Cardiac muscle cell (in vitro differentiated cells and primary cell): ENCODE results near the gene AMZ1. TPM values are rescaled to one million over a fixed set of nuclear protein-coding genes. Genes with fewer than 3 reads are reported as not detected.

Source experiments
- DNase-seq, 2 donors: peaks; one replicate each; pipeline versions ENCODE4 v3.0.0 to v3.0.0-alpha.2; 2010 to 2017; ENCODE audit warnings: low read depth in 1 of 2, low spot score in 1 of 2
- H3K27ac ChIP-seq: fragments of 200-600 bp; sonication (generic); 2 replicates; pipeline ENCODE4 v1.5.1; 2016
- H3K27me3 ChIP-seq: fragments of 200-600 bp; sonication (generic); 2 replicates; pipeline ENCODE4 v1.6.0; 2016; ENCODE audit warnings: control low read depth
- H3K36me3 ChIP-seq: fragments of 200-600 bp; sonication (generic); 2 replicates; pipeline ENCODE4 v1.5.1; 2016; ENCODE audit warnings: control low read depth
- H3K4me1 ChIP-seq: fragments of 200-600 bp; sonication (generic); 2 replicates; pipeline ENCODE4 v1.8.1; 2017; ENCODE audit warnings: low read depth, mild to moderate bottlenecking, mixed run types
- H3K4me3 ChIP-seq: fragments of 200-600 bp; sonication (generic); 2 replicates; pipeline ENCODE4 v1.5.1; 2016; ENCODE audit warnings: mild to moderate bottlenecking
- H3K9me3 ChIP-seq: fragments of 200-600 bp; sonication (generic); 2 replicates; pipeline ENCODE4 v1.5.1; 2017; ENCODE audit warnings: low read depth, mild to moderate bottlenecking, control low read depth
- polyA plus RNA-seq: library from polyadenylated mRNA; unstranded; fragments of >200 nt; fragmentation: Nextera tagmentation; extraction: Ambion mirVana; gene quantifications from 2 replicates; pipeline ENCODE4 v1.2.1, GENCODE V29; 2016
- total RNA-seq: library from RNA; depleted of rRNA; stranded (reverse); fragments of >200 nt; gene quantifications from 2 replicates; pipeline ENCODE4 v1.2.3, GENCODE V29; 2016
- TF ChIP-seq, protein P1 (sequence below): IDR thresholded peaks from 2 replicates; pipeline ENCODE4 v1.5.1; 2012; ENCODE audit warnings: low read depth, mild to moderate bottlenecking, low read length

Gene AMZ1
- total and polyA plus RNA-seq, 2 experiments from 2014 or later = 0.80 to 1.6 TPM

DNA sequence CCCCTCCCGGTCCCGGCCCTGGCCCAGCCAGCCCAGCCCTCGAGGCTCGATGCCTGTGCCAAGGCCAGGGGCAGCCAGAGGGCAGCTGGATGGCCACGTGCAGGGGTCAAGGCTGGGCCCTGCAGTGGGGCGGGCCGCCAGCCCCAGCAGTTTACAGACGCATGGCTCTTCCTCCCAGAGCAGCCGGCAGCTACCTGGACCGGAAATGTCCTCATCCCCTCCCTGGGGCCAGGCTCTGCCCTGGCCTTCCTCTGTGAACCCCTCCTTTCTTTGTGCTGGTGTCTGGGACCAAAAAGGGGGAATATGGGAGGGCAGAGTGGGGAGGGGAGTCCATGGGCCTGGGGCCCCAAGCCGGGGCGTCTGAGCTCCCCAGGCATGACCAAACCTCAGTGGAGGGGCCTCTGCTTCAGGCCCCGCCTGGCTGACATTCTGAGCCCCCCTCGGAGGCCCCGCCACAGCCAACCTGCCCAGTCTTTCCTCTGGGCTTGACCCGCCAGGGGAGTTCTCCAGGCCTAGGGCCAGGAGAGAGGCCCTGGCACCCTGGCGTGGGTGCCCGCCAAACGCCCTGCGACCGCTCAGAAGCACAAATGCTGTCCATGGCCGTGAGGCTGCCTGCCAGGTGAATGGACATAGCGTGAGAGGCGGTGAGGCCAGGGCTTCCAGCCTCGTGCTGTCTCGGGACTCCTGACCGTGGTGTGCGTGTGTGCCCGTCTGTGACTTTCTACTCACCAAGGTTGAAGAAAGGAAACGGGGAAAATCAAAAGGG, 24.7 kb upstream of the AMZ1 start:
- Histone ChIP-seq H3K36me3 (peaks cover 3% of the 10 kb centered on the region), H3K4me1 (no peaks in the 10 kb centered on the region), H3K4me3 (no peak overlapping the region), H3K27ac (peak overlapping the region; percentile 51), H3K27me3 (no peaks in the 10 kb centered on the region), H3K9me3 (no peaks in the 10 kb centered on the region)
- TF ChIP-seq, protein P1, sequence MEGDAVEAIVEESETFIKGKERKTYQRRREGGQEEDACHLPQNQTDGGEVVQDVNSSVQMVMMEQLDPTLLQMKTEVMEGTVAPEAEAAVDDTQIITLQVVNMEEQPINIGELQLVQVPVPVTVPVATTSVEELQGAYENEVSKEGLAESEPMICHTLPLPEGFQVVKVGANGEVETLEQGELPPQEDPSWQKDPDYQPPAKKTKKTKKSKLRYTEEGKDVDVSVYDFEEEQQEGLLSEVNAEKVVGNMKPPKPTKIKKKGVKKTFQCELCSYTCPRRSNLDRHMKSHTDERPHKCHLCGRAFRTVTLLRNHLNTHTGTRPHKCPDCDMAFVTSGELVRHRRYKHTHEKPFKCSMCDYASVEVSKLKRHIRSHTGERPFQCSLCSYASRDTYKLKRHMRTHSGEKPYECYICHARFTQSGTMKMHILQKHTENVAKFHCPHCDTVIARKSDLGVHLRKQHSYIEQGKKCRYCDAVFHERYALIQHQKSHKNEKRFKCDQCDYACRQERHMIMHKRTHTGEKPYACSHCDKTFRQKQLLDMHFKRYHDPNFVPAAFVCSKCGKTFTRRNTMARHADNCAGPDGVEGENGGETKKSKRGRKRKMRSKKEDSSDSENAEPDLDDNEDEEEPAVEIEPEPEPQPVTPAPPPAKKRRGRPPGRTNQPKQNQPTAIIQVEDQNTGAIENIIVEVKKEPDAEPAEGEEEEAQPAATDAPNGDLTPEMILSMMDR = no peak
- peak in 1 of 2 donors; percentile 23 for DNase-seq

DNA sequence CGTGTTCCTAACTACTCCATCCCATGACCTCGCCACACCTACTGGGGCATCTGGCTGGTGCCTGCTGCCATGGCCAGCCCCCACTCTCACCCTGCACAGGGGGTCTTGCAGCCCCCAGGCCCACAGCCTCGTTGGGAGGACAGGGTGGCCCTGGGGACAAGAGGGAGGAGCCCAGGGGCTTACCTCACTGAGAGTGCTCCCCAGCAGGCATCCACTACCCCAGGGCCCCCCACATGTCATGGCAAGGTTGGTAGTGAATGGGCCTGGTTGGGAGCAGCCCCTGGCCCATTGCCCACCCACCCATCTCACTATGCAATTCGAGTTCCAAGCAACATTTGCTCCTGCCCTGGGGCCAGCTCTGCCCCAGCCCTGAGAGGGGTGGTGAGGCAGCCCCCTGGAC, 24.0 kb upstream of the AMZ1 start:
- no peaks in the 10 kb centered on the region for H3K9me3 ChIP-seq
- H3K27ac ChIP-seq = peak overlapping the region; percentile 51
- H3K36me3 ChIP-seq = no peaks in the 10 kb centered on the region
- H3K4me3 ChIP-seq = no peak overlapping the region
- TF ChIP-seq, protein P1 = no peak
- no peaks in the 10 kb centered on the region for H3K27me3 ChIP-seq
- no peaks in the 10 kb centered on the region for H3K4me1 ChIP-seq
- no peak for DNase-seq

DNA sequence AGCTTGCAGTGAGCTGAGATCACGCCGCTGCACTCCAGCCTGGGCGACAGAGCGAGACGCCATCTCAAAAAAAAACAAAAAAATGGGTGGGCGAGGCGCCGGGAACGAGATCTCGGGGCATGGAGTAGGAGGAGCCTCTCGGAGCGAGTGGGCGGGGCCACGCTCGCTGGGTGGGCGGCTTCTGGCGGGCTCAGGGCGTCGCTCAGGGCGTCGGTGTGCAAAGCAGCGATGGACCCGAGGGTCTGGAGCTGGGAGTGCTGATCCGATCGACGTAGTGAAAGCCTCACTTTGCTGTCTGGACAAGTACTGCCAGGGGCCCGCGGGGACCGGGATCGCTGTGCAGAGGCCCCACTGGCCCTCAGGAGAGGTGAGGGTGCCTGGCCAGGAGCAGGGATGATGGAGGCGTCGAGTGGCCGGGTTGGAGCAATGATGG, 22.6 kb upstream of the AMZ1 start:
- Histone ChIP-seq H3K4me3 (no peak overlapping the region), H3K9me3 (no peaks in the 10 kb centered on the region), H3K27me3 (peaks cover 4% of the 10 kb centered on the region), H3K27ac (no peak overlapping the region), H3K36me3 (no peaks in the 10 kb centered on the region), H3K4me1 (no peaks in the 10 kb centered on the region)
- DNase-seq = no peak
- TF ChIP-seq, protein P1 = no peak

DNA sequence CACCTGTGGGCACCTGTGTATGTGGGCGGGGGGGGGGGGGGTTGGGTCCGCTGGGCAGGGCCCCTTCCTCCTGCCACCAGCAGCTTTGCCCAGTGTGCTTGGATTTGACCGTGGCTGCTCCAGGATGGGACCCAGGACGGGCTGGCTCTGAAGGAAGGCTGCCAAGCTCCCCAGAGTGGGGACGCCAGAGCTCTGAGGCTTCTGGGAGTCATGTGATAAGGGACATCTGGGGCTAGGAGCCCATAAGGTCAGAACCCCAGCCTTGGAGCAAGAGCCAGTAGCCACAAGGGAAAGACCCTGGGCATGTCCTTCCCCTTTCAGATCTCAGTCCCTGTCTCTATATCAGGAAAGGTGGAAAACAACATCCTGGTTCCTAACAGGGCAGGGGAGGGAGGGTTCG, 21.8 kb upstream of the AMZ1 start:
- Histone ChIP-seq H3K27me3 (peaks cover 4% of the 10 kb centered on the region), H3K27ac (no peak overlapping the region), H3K9me3 (no peaks in the 10 kb centered on the region), H3K36me3 (no peaks in the 10 kb centered on the region), H3K4me1 (no peaks in the 10 kb centered on the region), H3K4me3 (no peak overlapping the region)
- TF ChIP-seq, protein P1 = no peak
- DNase-seq = no peak

DNA sequence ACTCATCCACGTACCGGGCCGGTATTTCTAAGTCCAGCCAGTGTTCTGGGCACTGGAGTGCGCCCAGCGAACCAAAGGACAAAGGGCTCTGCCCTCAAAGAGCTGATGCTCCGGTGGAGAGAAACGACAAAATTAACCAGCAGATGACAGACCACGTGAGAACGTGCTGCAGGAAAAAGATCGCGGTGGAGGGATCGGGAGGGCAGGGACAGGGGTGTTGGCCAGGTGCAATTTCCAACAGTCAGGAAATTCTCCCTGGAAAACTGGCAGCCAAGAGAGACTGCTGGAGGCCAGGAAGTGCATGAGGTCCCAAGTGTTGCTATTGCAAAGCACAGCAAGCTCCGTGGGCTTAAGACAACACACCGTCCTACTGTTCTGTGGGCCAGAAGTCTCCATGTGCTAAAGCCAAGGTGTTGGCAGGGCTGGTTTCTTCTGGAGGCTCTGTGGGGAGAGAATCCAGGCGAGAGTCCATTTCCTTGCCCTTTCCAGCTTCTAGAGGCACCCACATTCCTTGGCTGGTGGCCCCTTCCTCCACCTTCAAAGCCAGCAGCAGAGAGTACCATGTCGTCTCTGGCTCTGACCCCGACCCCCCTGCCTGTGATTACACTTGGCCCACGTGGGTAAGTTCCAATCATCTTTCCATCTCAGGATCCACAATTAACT, 21.3 kb upstream of the AMZ1 start:
- Histone ChIP-seq H3K4me3 (no peak overlapping the region), H3K27ac (no peak overlapping the region), H3K36me3 (no peaks in the 10 kb centered on the region), H3K4me1 (no peaks in the 10 kb centered on the region), H3K9me3 (no peaks in the 10 kb centered on the region), H3K27me3 (peaks cover 4% of the 10 kb centered on the region)
- DNase-seq = no peak
- TF ChIP-seq, protein P1 = no peak
